ENCODE data around the gene RAB7A. TPM values are rescaled to one million over a fixed set of nuclear protein-coding genes. Genes with fewer than 3 reads are reported as not detected.

Gene RAB7A
- total and polyA plus RNA-seq, 2 of the 4 experiments (the other 2 are of a cell fraction): 57.0 to 240 TPM

DNA sequence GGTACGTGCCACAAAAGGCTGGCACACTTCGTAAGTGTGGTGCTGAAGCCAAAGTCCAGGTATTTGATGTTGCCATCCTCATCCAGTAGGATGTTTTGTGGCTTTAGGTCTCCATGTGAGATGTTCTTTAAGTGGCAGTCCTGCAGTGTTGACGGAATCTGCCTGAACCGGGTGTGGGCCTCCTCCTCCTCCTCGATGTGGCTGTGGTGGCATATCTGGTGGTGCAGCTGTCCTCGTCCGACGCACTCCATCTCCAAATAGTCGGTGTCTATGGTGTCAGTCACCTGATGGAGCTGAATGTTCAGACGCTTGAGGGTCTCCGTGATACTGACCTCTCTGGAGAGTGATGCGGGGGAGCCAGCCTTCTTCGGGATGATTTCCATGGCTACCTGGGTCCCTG, 123.0 kb downstream of the RAB7A start:
- Histone ChIP-seq H2AK9ac (replicated peaks; ENCODE audit: low read depth, low read length, poor library complexity) (no peak overlapping the region), H3K36me3 (ENCODE audit: control insufficient read depth, insufficient read depth, low read length) (no peaks in the 10 kb centered on the region), H4K8ac (ENCODE audit: low read depth in 2 of 2, low read length in 2 of 2) (no peak overlapping the region), H2AK5ac (ENCODE audit: low read depth, low read length) (no peak overlapping the region), H2BK15ac (ENCODE audit: low read depth, low read length) (no peak overlapping the region), H3K79me1 (ENCODE audit: low read depth in 1 of 2, low read length in 2 of 2) (no peaks in the 10 kb centered on the region), H2BK20ac (ENCODE audit: low read depth, low read length) (no peak overlapping the region), H3K4me2 (ENCODE audit: low read depth, low read length) (no peak overlapping the region), H3K23ac (ENCODE audit: low read depth, low read length) (no peak overlapping the region), H4K91ac (ENCODE audit: insufficient read depth, low read depth, low read length) (no peak overlapping the region), H4K5ac (ENCODE audit: low read depth, low read length) (no peak overlapping the region), H3K9me1 (ENCODE audit: insufficient read depth, low read length) (no peaks in the 10 kb centered on the region), H3K18ac (ENCODE audit: low read depth, low read length) (no peak overlapping the region), H3K14ac (replicated peaks; ENCODE audit: low read depth, low read length) (no peak overlapping the region), H3K9ac (ENCODE audit: low read depth, low read length) (no peak overlapping the region), H3K4ac (ENCODE audit: low read depth, low read length) (no peak overlapping the region), H2BK120ac (ENCODE audit: low read depth, low read length) (no peak overlapping the region), H3K27ac (ENCODE audit: insufficient read depth, low read length) (no peak overlapping the region), H2BK5ac (ENCODE audit: low read depth, low read length, poor library complexity, severe bottlenecking) (no peak overlapping the region), H4K20me1 (ENCODE audit: insufficient read depth, low read length) (no peaks in the 10 kb centered on the region), H3K56ac (ENCODE audit: extremely low read depth, insufficient read depth, low read length) (no peak overlapping the region), H3K4me3 (ENCODE audit: insufficient read depth, low read depth, low read length) (no peak overlapping the region), H3K4me1 (ENCODE audit: control insufficient read depth, insufficient read depth, low read length) (peaks cover 6% of the 10 kb centered on the region; the same call in 1 of the 2 replicates), H3K9me3 (ENCODE audit: control insufficient read depth, insufficient read depth, low read length) (peaks cover 4% of the 10 kb centered on the region), H2AFZ (replicated peaks; ENCODE audit: low read length, poor library complexity) (no peak overlapping the region), H3K27me3 (ENCODE audit: control insufficient read depth, insufficient read depth, low read length) (peaks cover 1% of the 10 kb centered on the region; the same call in 1 of the 2 replicates)
- no peak for ATAC-seq (ENCODE audit: low read depth)
- ChIA-PET CTCF (no interaction called here), POLR2A (ENCODE audit: unreplicated experiment) (no interaction called here)
- intact Hi-C loops (cut with micrococcal nuclease) (no loop called here), dilution Hi-C loops (cut with HindIII; ENCODE audit: low sequenced_read_pairs, unreplicated experiment) (no loop called here), in situ Hi-C loops (cut with MboI; ENCODE audit: low sequenced_read_pairs) (no loop called here)
- TF ChIP-seq CEBPB (IDR thresholded peaks at IDR 0.05; ENCODE audit: low read depth, low read length) (no peak), MAFK (IDR thresholded peaks at IDR 0.05; ENCODE audit: low read depth, low read length) (no peak), MXI1 (IDR thresholded peaks at IDR 0.05; ENCODE audit: borderline replicate concordance, low read depth, low read length) (no peak), RFX5 (IDR thresholded peaks at IDR 0.05; ENCODE audit: low read depth, low read length) (no peak), SMC3 (IDR thresholded peaks at IDR 0.05; ENCODE audit: low read depth, low read length) (no peak), RCOR1 (IDR thresholded peaks at IDR 0.05; ENCODE audit: insufficient replicate concordance, low read length) (no peak), RAD21 (IDR thresholded peaks at IDR 0.05; ENCODE audit: low read length) (no peak), POLR2A (IDR thresholded peaks at IDR 0.05; ENCODE audit: low read depth, low read length) (no peak), BHLHE40 (IDR thresholded peaks at IDR 0.05; ENCODE audit: low read depth, low read length) (no peak)
- TF ChIP-seq, protein P1, sequence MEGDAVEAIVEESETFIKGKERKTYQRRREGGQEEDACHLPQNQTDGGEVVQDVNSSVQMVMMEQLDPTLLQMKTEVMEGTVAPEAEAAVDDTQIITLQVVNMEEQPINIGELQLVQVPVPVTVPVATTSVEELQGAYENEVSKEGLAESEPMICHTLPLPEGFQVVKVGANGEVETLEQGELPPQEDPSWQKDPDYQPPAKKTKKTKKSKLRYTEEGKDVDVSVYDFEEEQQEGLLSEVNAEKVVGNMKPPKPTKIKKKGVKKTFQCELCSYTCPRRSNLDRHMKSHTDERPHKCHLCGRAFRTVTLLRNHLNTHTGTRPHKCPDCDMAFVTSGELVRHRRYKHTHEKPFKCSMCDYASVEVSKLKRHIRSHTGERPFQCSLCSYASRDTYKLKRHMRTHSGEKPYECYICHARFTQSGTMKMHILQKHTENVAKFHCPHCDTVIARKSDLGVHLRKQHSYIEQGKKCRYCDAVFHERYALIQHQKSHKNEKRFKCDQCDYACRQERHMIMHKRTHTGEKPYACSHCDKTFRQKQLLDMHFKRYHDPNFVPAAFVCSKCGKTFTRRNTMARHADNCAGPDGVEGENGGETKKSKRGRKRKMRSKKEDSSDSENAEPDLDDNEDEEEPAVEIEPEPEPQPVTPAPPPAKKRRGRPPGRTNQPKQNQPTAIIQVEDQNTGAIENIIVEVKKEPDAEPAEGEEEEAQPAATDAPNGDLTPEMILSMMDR (conservative IDR thresholded peaks at IDR 0.05; ENCODE audit: low read depth, low read length): no peak
- BruUV-seq (replicated peaks): no TSS peak
- 91% methylated on average over 10 of the region's 13 CpGs; no CpG with 5 or more reads in 1 of the 2 experiments for WGBS, 2 experiments (ENCODE audit: extremely low coverage in 2 of 2, insufficient read length in 1 of 2)
- DNase-seq: no peak
